Measurements from ENCODE around the gene FAM53B.
"Not testable (repeated sequence)": the region's sequence is repeated elsewhere in the genome, so short reads cannot be mapped to it uniquely, and the experiment has no call there.

Gene FAM53B

GRCh38 chr10:124624006-124624405, 120.2 kb downstream of the FAM53B start:
- no peak for DNase-seq

- DNase-seq, result no peak
Measured at GRCh38 chr10:124622866-124623536, 121.2 kb downstream of the FAM53B start.

GRCh38 chr10:124622158-124622557, 122.0 kb downstream of the FAM53B start:
- no peak for DNase-seq

- DNase-seq, result no peak
Measured at GRCh38 chr10:124621637-124622036, 122.5 kb downstream of the FAM53B start.

- no peak for DNase-seq
Measured at GRCh38 chr10:124619802-124620490, 124.2 kb downstream of the FAM53B start.

- DNase-seq, result no peak
Measured at GRCh38 chr10:124619195-124619594, 125.0 kb downstream of the FAM53B start.

GRCh38 chr10:124618470-124619073, 125.6 kb downstream of the FAM53B start:
- no peak for DNase-seq

- DNase-seq, result no peak
Measured at GRCh38 chr10:124616836-124617130, 127.4 kb downstream of the FAM53B start.

GRCh38 chr10:124616040-124616835, 127.9 kb downstream of the FAM53B start:
- DNase-seq, result no peak

- no peak for DNase-seq
Measured at GRCh38 chr10:124615259-124615658, 128.9 kb downstream of the FAM53B start.

GRCh38 chr10:124614003-124614659, 130.0 kb downstream of the FAM53B start:
- no peak for DNase-seq

- DNase-seq, result peak; percentile 75
Measured at GRCh38 chr10:124612611-124613498, 131.3 kb downstream of the FAM53B start.

GRCh38 chr10:124611738-124612137, 132.4 kb downstream of the FAM53B start:
- DNase-seq, result no peak

- DNase-seq, result not testable (repeated sequence)
Measured at GRCh38 chr10:124610851-124611250, 133.3 kb downstream of the FAM53B start.

- not testable (repeated sequence) for DNase-seq
Measured at GRCh38 chr10:124610186-124610585, 134.0 kb downstream of the FAM53B start.

- DNase-seq, result no peak
Measured at GRCh38 chr10:124609698-124610097, 134.5 kb downstream of the FAM53B start.

- no peak for DNase-seq
Measured at GRCh38 chr10:124608093-124608721, 136.0 kb downstream of the FAM53B start.

- DNase-seq, result no peak
Measured at GRCh38 chr10:124607693-124608092, 136.5 kb downstream of the FAM53B start.

GRCh38 chr10:124606822-124607221, 137.4 kb downstream of the FAM53B start:
- DNase-seq, result no peak

- no peak for DNase-seq
Measured at GRCh38 chr10:124605856-124606812, 138.0 kb downstream of the FAM53B start.

Data from 8988T (cell line).